Prostate gland (tissue), 2 donors: ENCODE measurements around the gene NINL. TPM values are rescaled to one million over a fixed set of nuclear protein-coding genes. Genes with fewer than 3 reads are reported as not detected.

ENCODE experiments used
- DNase-seq: peaks from one replicate; pipeline ENCODE4 v3.0.0-alpha.2; 2019; ENCODE audit warnings: low spot score
- H3K27ac ChIP-seq, 2 donors: fragments of 200-600 bp; sonication (generic); 2 replicates each; pipeline ENCODE4 v1.5.1; 2017 to 2019
- H3K27me3 ChIP-seq: fragments of 200-600 bp; sonication (generic); replicated peaks from 2 replicates; pipeline ENCODE4 v1.5.1; 2019; ENCODE audit not compliant: insufficient read depth
- H3K36me3 ChIP-seq, 2 donors: fragments of 200-600 bp; sonication (generic); 1 replicate in 1 of 2; 2 replicates in 1 of 2; pipeline versions ENCODE4 v1.5.1 to v1.8.1; 2017 to 2019
- H3K4me1 ChIP-seq: fragments of 200-600 bp; sonication (generic); replicated peaks from 2 replicates; pipeline ENCODE4 v1.5.1; 2019
- H3K4me3 ChIP-seq, 2 donors: fragments of 200-600 bp; sonication (generic); 2 replicates each; pipeline ENCODE4 v1.5.1; 2017 to 2019
- H3K9me3 ChIP-seq: fragments of 200-600 bp; sonication (generic); 2 replicates; pipeline ENCODE4 v1.5.1; 2017
- POLR2A ChIP-seq: fragments of 450-650 bp; IDR thresholded peaks from one replicate; pipeline ENCODE4 v1.6.1; 2016; ENCODE audit warnings: antibody characterized with exemption, mild to moderate bottlenecking
- POLR2AphosphoS5 ChIP-seq: sonication (generic); formaldehyde crosslinking; IDR thresholded peaks from one replicate; pipeline ENCODE4 v1.6.1; 2017; ENCODE audit warnings: antibody characterized with exemption
- WGBS: methylation state at CpG from one replicate; pipeline ENCODE4 v1.1.5; 2018; 5-methylcytosine and 5-hydroxymethylcytosine counted together
- intact Hi-C: fragments of 100-400 bp; cut with DNase I; formaldehyde crosslinking; loops from one replicate; pipeline ENCODE4 v1.14.2; 2022
- total RNA-seq, 2 donors: library from RNA; depleted of rRNA; stranded (reverse); fragments of >200 nt; gene quantifications; one replicate each; pipeline ENCODE4 v1.1.0, GENCODE V29; 2016
- TF ChIP-seq, protein P1 (sequence below), 4 experiments: fragments of 200-600 bp in 2 of 4; fragments of 450-650 bp in 2 of 4; sonication (generic) in 2 of 4; IDR thresholded peaks; 1 replicate in 3 of 4; 2 replicates in 1 of 4; pipeline ENCODE4 v1.5.1; 2016 to 2019; ENCODE audit warnings: antibody characterized with exemption in 4 of 4, mild to moderate bottlenecking in 2 of 4, moderate library complexity in 2 of 4

Gene NINL
- total RNA-seq, 2 donors from 2014 or later, result 16.3 to 31.1 TPM

DNA sequence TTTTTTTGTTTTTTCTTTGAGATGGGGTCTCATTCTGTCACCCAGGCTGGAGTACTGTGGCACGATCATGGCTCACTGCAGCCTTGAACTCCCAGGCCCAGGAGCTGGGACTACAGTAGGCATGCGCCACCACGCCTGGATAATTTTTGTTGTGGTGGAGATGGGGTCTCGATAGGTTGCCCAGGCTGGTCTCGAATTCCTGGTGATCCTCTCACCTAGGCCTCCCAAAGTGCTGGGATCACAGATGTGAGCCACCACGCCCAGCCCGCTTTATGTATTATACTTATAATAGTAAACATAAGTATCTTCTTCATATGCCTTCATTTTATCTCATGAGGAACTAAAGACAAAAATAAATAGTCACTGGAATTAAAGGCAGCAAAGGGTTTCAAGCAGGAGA, 114.3 kb downstream of the NINL start:
- peaks cover 0 to 5% of the 10 kb centered on the region in 2 donors for H3K36me3 ChIP-seq
- no peak overlapping the region for H3K4me3 ChIP-seq

DNA sequence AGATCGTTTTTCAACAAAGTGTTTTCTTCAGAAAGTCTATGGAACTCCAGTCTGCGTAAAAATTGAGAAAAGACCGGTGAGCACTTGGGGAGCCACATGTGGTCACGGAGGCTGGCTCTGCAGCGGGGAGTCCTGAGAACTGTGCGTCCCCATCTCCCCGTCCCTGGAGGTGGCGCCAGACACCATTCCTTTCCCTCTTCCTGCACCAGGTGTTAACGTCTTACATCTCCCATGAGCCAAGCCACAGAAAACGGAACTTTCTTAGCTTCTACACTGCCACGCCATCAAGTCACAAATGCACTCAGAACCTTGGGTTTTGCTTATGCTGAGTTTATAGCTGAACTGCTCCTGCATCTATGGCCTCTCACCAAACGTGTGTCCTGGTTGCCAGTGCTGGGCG, 115.3 kb downstream of the NINL start:
- H3K9me3 ChIP-seq, result no peaks in the 10 kb centered on the region
- intact Hi-C loops, result no loop called here
- no peak overlapping the region for H3K4me3 ChIP-seq
- TF ChIP-seq POLR2AphosphoS5 (peak; percentile 5), POLR2A (no peak)
- TF ChIP-seq, protein P1, sequence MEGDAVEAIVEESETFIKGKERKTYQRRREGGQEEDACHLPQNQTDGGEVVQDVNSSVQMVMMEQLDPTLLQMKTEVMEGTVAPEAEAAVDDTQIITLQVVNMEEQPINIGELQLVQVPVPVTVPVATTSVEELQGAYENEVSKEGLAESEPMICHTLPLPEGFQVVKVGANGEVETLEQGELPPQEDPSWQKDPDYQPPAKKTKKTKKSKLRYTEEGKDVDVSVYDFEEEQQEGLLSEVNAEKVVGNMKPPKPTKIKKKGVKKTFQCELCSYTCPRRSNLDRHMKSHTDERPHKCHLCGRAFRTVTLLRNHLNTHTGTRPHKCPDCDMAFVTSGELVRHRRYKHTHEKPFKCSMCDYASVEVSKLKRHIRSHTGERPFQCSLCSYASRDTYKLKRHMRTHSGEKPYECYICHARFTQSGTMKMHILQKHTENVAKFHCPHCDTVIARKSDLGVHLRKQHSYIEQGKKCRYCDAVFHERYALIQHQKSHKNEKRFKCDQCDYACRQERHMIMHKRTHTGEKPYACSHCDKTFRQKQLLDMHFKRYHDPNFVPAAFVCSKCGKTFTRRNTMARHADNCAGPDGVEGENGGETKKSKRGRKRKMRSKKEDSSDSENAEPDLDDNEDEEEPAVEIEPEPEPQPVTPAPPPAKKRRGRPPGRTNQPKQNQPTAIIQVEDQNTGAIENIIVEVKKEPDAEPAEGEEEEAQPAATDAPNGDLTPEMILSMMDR (IDR thresholded peaks at IDR 0.05), result peak in 3 of 4 experiments; percentile 39 to 57 (median 48)
- 74% methylated on average over 13 of the region's 13 CpGs for WGBS
- H3K27ac ChIP-seq, result no peak overlapping the region
- peak; percentile 38 for DNase-seq
- no peaks in the 10 kb centered on the region for H3K4me1 ChIP-seq
- H3K36me3 ChIP-seq, result peaks cover 0 to 5% of the 10 kb centered on the region in 2 donors
- H3K27me3 ChIP-seq, result no peaks in the 10 kb centered on the region

More for the DNA sequence above, 114.3 kb downstream of the NINL start:
- Histone ChIP-seq H3K4me1 (no peaks in the 10 kb centered on the region), H3K27me3 (no peaks in the 10 kb centered on the region), H3K27ac (no peak overlapping the region), H3K9me3 (no peaks in the 10 kb centered on the region)
- TF ChIP-seq POLR2AphosphoS5 (no peak), POLR2A (no peak)
- TF ChIP-seq, protein P1 (IDR thresholded peaks at IDR 0.05), result no peak
- intact Hi-C loops, result no loop called here
- DNase-seq, result no peak
- 97% methylated on average over 7 of the region's 7 CpGs for WGBS

GRCh38 chr20:25469558-25469957, 115.8 kb downstream of the NINL start:
- H3K27me3 ChIP-seq, result no peaks in the 10 kb centered on the region
- no peaks in the 10 kb centered on the region for H3K4me1 ChIP-seq
- no peaks in the 10 kb centered on the region for H3K9me3 ChIP-seq
- peaks cover 0 to 5% of the 10 kb centered on the region in 2 donors for H3K36me3 ChIP-seq
- 87% methylated on average over 12 of the region's 13 CpGs for WGBS
- TF ChIP-seq, protein P1 (IDR thresholded peaks at IDR 0.05), result no peak
- TF ChIP-seq POLR2AphosphoS5, result no peak
- no peak for TF ChIP-seq POLR2A
- no peak overlapping the region for H3K4me3 ChIP-seq
- no peak for DNase-seq
- intact Hi-C loops, result no loop called here
- H3K27ac ChIP-seq, result no peak overlapping the region

- no peak for DNase-seq
- intact Hi-C loops, result no loop called here
- no peak overlapping the region for H3K27ac ChIP-seq
- H3K4me3 ChIP-seq, result no peak overlapping the region
- peaks cover 0 to 5% of the 10 kb centered on the region in 2 donors for H3K36me3 ChIP-seq
- H3K4me1 ChIP-seq, result no peaks in the 10 kb centered on the region
- H3K27me3 ChIP-seq, result no peaks in the 10 kb centered on the region
- H3K9me3 ChIP-seq, result no peaks in the 10 kb centered on the region
- WGBS, result 95% methylated on average over 17 of the region's 18 CpGs
- TF ChIP-seq POLR2AphosphoS5 (no peak), POLR2A (no peak)
- TF ChIP-seq, protein P1 (IDR thresholded peaks at IDR 0.05), result no peak
Measured at GRCh38 chr20:25468126-25469075, 116.9 kb downstream of the NINL start.
